ENCODE measurements around the gene PPP1R14C. TPM values are rescaled to one million over a fixed set of nuclear protein-coding genes. Genes with fewer than 3 reads are reported as not detected.

The PPP1R14C gene
- total and polyA plus RNA-seq, 2 of the 13 experiments (the other 11 are each of a cell fraction or from before 2014, with no cell fraction given), result not detected

GRCh38 chr6:150286460-150286859 is 143.6 kb downstream of the PPP1R14C start:
- Histone ChIP-seq H3K36me3 (replicated peaks in 1 of 2; ENCODE audit: control insufficient read depth in 1 of 2, insufficient read depth in 2 of 2, low read length in 2 of 2) (no peaks in the 10 kb centered on the region), H3K9me3 (ENCODE audit: low read length) (no peaks in the 10 kb centered on the region), H3K4me2 (ENCODE audit: low read depth, low read length) (no peak overlapping the region), H3K79me2 (ENCODE audit: insufficient read depth, low read length) (no peaks in the 10 kb centered on the region), H3K27me3 (ENCODE audit: control insufficient read depth in 1 of 2, insufficient read depth in 2 of 2, low read length in 2 of 2) (peaks cover 0 to 17% of the 10 kb centered on the region in 2 experiments; a peak in 1 of 5 replicates), H3K4me3 (replicated peaks in 1 of 3; ENCODE audit: insufficient read depth in 1 of 3, low read depth in 2 of 3, low read length in 3 of 3) (no peak overlapping the region), H4K20me1 (ENCODE audit: insufficient read depth, low read length) (no peaks in the 10 kb centered on the region), H3K27ac (ENCODE audit: extremely low read length, insufficient read depth, low read length) (no peak overlapping the region), H3K9ac (ENCODE audit: insufficient read depth, low read depth, low read length) (no peak overlapping the region), H2AFZ (ENCODE audit: low read length) (no peak overlapping the region), H3K4me1 (ENCODE audit: insufficient read depth, low read length) (no peaks in the 10 kb centered on the region)
- intact Hi-C loops (cut with micrococcal nuclease; ENCODE audit: unreplicated experiment), result no loop called here
- 0% methylated on average over 2 of the region's 2 CpGs for WGBS (ENCODE audit: low lambda C conversion rate)
- BruUV-seq (replicated peaks), result no TSS peak
- ChIA-PET CTCF (ENCODE audit: low intra/inter-chr PET ratio, low total read pairs) (no interaction called here), POLR2A (no interaction called here)
- ATAC-seq, result no peak
- no peak for FAIRE-seq
- TF ChIP-seq NCOR1 (IDR thresholded peaks at IDR 0.05; ENCODE audit: borderline replicate concordance, low read length) (no peak), KLF12 (CRISPR knock-in tag; IDR thresholded peaks at IDR 0.05; ENCODE audit: borderline replicate concordance) (no peak), HDAC1 (CRISPR knock-in tag; IDR thresholded peaks at IDR 0.05) (no peak), ASH2L (IDR thresholded peaks at IDR 0.05; ENCODE audit: insufficient read length, low read depth, low read length) (no peak), ZNF780A (CRISPR knock-in tag; IDR thresholded peaks at IDR 0.05) (no peak)
- in situ Hi-C loops (cut with HindIII; ENCODE audit: extremely low pct_ligation_motif_present, low pct_unique_long_range_greater_than_20kb), result no loop called here
- DNase-seq (ENCODE audit: low spot score), result no peak

GRCh38 chr6:150286912-150287311 is 144.1 kb downstream of the PPP1R14C start:
- peaks cover 3% of the 10 kb centered on the region; the same call in 1 of the 2 replicates for H3K9me3 ChIP-seq (ENCODE audit: low read length)
- H3K27ac ChIP-seq (ENCODE audit: extremely low read length, insufficient read depth, low read length), result no peak overlapping the region
- H2AFZ ChIP-seq (ENCODE audit: low read length), result no peak overlapping the region
- no peaks in the 10 kb centered on the region for H3K36me3 ChIP-seq (replicated peaks in 1 of 2; ENCODE audit: control insufficient read depth in 1 of 2, insufficient read depth in 2 of 2, low read length in 2 of 2)
- H3K4me3 ChIP-seq (replicated peaks in 1 of 3; ENCODE audit: insufficient read depth in 1 of 3, low read depth in 2 of 3, low read length in 3 of 3), result no peak overlapping the region
- in situ Hi-C loops (cut with HindIII; ENCODE audit: extremely low pct_ligation_motif_present, low pct_unique_long_range_greater_than_20kb) (no loop called here), intact Hi-C loops (cut with micrococcal nuclease; ENCODE audit: unreplicated experiment) (no loop called here)
- peaks cover 0 to 17% of the 10 kb centered on the region in 2 experiments; a peak in 1 of 5 replicates for H3K27me3 ChIP-seq (ENCODE audit: control insufficient read depth in 1 of 2, insufficient read depth in 2 of 2, low read length in 2 of 2)
- H3K9ac ChIP-seq (ENCODE audit: insufficient read depth, low read depth, low read length), result no peak overlapping the region
- POLR2A ChIA-PET, result no interaction called here
- no peak overlapping the region for H3K4me2 ChIP-seq (ENCODE audit: low read depth, low read length)
- no peaks in the 10 kb centered on the region for H3K79me2 ChIP-seq (ENCODE audit: insufficient read depth, low read length)
- ATAC-seq, result no peak
- CTCF ChIA-PET (ENCODE audit: low intra/inter-chr PET ratio, low total read pairs), result no interaction called here
- no TSS peak for BruUV-seq (replicated peaks)
- WGBS (ENCODE audit: low lambda C conversion rate), result 48% methylated on average over 2 of the region's 2 CpGs
- H4K20me1 ChIP-seq (ENCODE audit: insufficient read depth, low read length), result no peaks in the 10 kb centered on the region
- no peaks in the 10 kb centered on the region for H3K4me1 ChIP-seq (ENCODE audit: insufficient read depth, low read length)
- FAIRE-seq, result no peak
- DNase-seq (ENCODE audit: low spot score), result no peak
- TF ChIP-seq NFAT5 (CRISPR knock-in tag; IDR thresholded peaks at IDR 0.05), result no peak
- no peak for TF ChIP-seq GZF1 (CRISPR knock-in tag; IDR thresholded peaks at IDR 0.05)
- TF ChIP-seq ZNF451 (CRISPR knock-in tag; IDR thresholded peaks at IDR 0.05), result no peak
- no peak for TF ChIP-seq ZNF749 (CRISPR knock-in tag; IDR thresholded peaks at IDR 0.05; ENCODE audit: borderline replicate concordance)
- no peak for TF ChIP-seq ZNF614 (CRISPR knock-in tag; IDR thresholded peaks at IDR 0.05; ENCODE audit: borderline replicate concordance)
- TF ChIP-seq ZMYM2 (CRISPR knock-in tag; IDR thresholded peaks at IDR 0.05), result no peak
- no peak for TF ChIP-seq KLF16 (CRISPR knock-in tag; IDR thresholded peaks at IDR 0.05)
- TF ChIP-seq ZNF569 (CRISPR knock-in tag; IDR thresholded peaks at IDR 0.05; ENCODE audit: borderline replicate concordance), result no peak
- TF ChIP-seq TCF7L2 (IDR thresholded peaks at IDR 0.05; ENCODE audit: low read depth, low read length), result no peak
- no peak for TF ChIP-seq ZNF720 (CRISPR knock-in tag; IDR thresholded peaks at IDR 0.05)
- no peak for TF ChIP-seq ZNF7 (CRISPR knock-in tag; IDR thresholded peaks at IDR 0.05)

Measured in HepG2 (cell line).